IMR-90 (cell line): ENCODE data around the gene FBH1. TPM values are rescaled to one million over a fixed set of nuclear protein-coding genes. Genes with fewer than 3 reads are reported as not detected.

Experiments
- ATAC-seq: fragments of 200-7000 bp; cut with Tn5 transposase; 2 replicates; pipeline ENCODE4 v1.9.1; 2020; ENCODE audit warnings: low read depth, mild to moderate bottlenecking, moderate library complexity
- BruUV-seq: library from RNA; stranded (reverse); fragments of 400-500 nt; replicated peaks from 2 replicates; lab custom pipeline; 2021; lab: Mats Ljungman, UMichigan
- CTCF ChIA-PET: fragments of 300-600 bp; formaldehyde crosslinking; extraction: SDS; loops from one replicate; lab custom pipeline; 2021; ENCODE audit warnings: antibody characterized with exemption; lab: Yijun Ruan, JAX
- POLR2A ChIA-PET: fragments of 300-600 bp; sonication (Branson Sonifier 250); formaldehyde crosslinking; loops from one replicate; lab custom pipeline; 2022; ENCODE audit warnings: antibody characterized with exemption; ENCODE audit not compliant: unreplicated experiment; lab: Charles Lee
- DNase-seq: peaks from one replicate; pipeline ENCODE4 v3.0.0; 2013
- H2AFZ ChIP-seq: replicated peaks from 2 replicates; pipeline ENCODE3; 2013; ENCODE audit warnings: low read length, mild to moderate bottlenecking; ENCODE audit not compliant: poor library complexity
- H2AK5ac ChIP-seq: 2 replicates; pipeline ENCODE4 v1.6.1; 2013; ENCODE audit warnings: low read depth, low read length, inconsistent platforms
- H2AK9ac ChIP-seq: replicated peaks from 2 replicates; pipeline ENCODE3; 2013; ENCODE audit warnings: mild to moderate bottlenecking, low read depth, low read length, moderate library complexity; ENCODE audit not compliant: poor library complexity
- H2BK120ac ChIP-seq: 2 replicates; pipeline ENCODE4 v1.6.1; 2013; ENCODE audit warnings: low read depth, low read length, inconsistent platforms
- H2BK15ac ChIP-seq: 3 replicates; pipeline ENCODE4 v1.6.1; 2013; ENCODE audit warnings: low read depth, low read length, inconsistent platforms
- H2BK20ac ChIP-seq: 2 replicates; pipeline ENCODE4 v1.6.1; 2013; ENCODE audit warnings: low read depth, mild to moderate bottlenecking, inconsistent platforms, low read length, moderate library complexity
- H2BK5ac ChIP-seq: 2 replicates; pipeline ENCODE4 v1.6.1; 2013; ENCODE audit warnings: mild to moderate bottlenecking, low read depth, low read length, inconsistent platforms; ENCODE audit not compliant: poor library complexity, severe bottlenecking
- H3K14ac ChIP-seq: replicated peaks from 2 replicates; pipeline ENCODE4 v1.6.1; 2013; ENCODE audit warnings: low read depth, low read length, inconsistent platforms
- H3K18ac ChIP-seq: 2 replicates; pipeline ENCODE4 v1.6.1; 2013; ENCODE audit warnings: low read depth, low read length, control low read depth
- H3K23ac ChIP-seq: 2 replicates; pipeline ENCODE4 v1.6.1; 2013; ENCODE audit warnings: low read depth, low read length, inconsistent platforms
- H3K27ac ChIP-seq: 2 replicates; pipeline ENCODE4 v1.5.1; 2013; ENCODE audit warnings: mild to moderate bottlenecking, control low read depth, low read length; ENCODE audit not compliant: insufficient read depth
- H3K27me3 ChIP-seq: 2 replicates; pipeline ENCODE4 v1.6.1; 2013; ENCODE audit warnings: low read length; ENCODE audit not compliant: control insufficient read depth, insufficient read depth
- H3K36me3 ChIP-seq: 2 replicates; pipeline ENCODE4 v1.6.1; 2013; ENCODE audit warnings: low read length, mixed read lengths; ENCODE audit not compliant: control insufficient read depth, insufficient read depth
- H3K4ac ChIP-seq: 2 replicates; pipeline ENCODE4 v1.6.1; 2013; ENCODE audit warnings: low read depth, low read length, inconsistent platforms
- H3K4me1 ChIP-seq: 2 replicates; pipeline ENCODE4 v1.6.1; 2013; ENCODE audit warnings: low read length, mixed read lengths; ENCODE audit not compliant: control insufficient read depth, insufficient read depth
- H3K4me2 ChIP-seq: 2 replicates; pipeline ENCODE4 v1.6.1; 2013; ENCODE audit warnings: low read depth, mild to moderate bottlenecking, control low read depth, low read length, moderate library complexity
- H3K4me3 ChIP-seq: 2 replicates; pipeline ENCODE4 v1.5.1; 2013; ENCODE audit warnings: low read depth, mild to moderate bottlenecking, control low read depth, low read length, moderate library complexity; ENCODE audit not compliant: insufficient read depth
- H3K56ac ChIP-seq: 2 replicates; pipeline ENCODE4 v1.6.1; 2013; ENCODE audit warnings: low read length, inconsistent platforms; ENCODE audit not compliant: insufficient read depth; ENCODE audit errors: extremely low read depth
- H3K79me1 ChIP-seq, 2 experiments: 2 replicates each; pipeline ENCODE4 v1.6.1; 2013; ENCODE audit warnings: low read length in 2 of 2, inconsistent platforms in 1 of 2, low read depth in 1 of 2
- H3K9ac ChIP-seq: 2 replicates; pipeline ENCODE4 v1.6.1; 2013; ENCODE audit warnings: low read depth, low read length, control low read depth
- H3K9me1 ChIP-seq: 2 replicates; pipeline ENCODE4 v1.6.1; 2013; ENCODE audit warnings: low read length, inconsistent platforms; ENCODE audit not compliant: insufficient read depth
- H3K9me3 ChIP-seq: 2 replicates; pipeline ENCODE4 v1.6.1; 2013; ENCODE audit warnings: low read length; ENCODE audit not compliant: control insufficient read depth, insufficient read depth
- H4K20me1 ChIP-seq: 2 replicates; pipeline ENCODE4 v1.6.1; 2013; ENCODE audit warnings: low read length, inconsistent platforms; ENCODE audit not compliant: insufficient read depth
- H4K5ac ChIP-seq: 2 replicates; pipeline ENCODE4 v1.6.1; 2013; ENCODE audit warnings: mild to moderate bottlenecking, low read depth, low read length, control low read depth
- H4K8ac ChIP-seq, 2 experiments: 2 replicates each; pipeline ENCODE4 v1.6.1; 2013; ENCODE audit warnings: low read depth in 2 of 2, low read length in 2 of 2, control low read depth in 1 of 2, inconsistent platforms in 1 of 2
- H4K91ac ChIP-seq: 2 replicates; pipeline ENCODE4 v1.6.1; 2013; ENCODE audit warnings: low read depth, low read length, inconsistent platforms; ENCODE audit not compliant: insufficient read depth
- CEBPB ChIP-seq: IDR thresholded peaks from 2 replicates; pipeline ENCODE4 v1.6.1; 2012; ENCODE audit warnings: low read depth, low read length, improper control_type of control experiment
- MAZ ChIP-seq: IDR thresholded peaks from 2 replicates; pipeline ENCODE4 v1.6.1; 2012; ENCODE audit warnings: low read depth, mild to moderate bottlenecking, low read length, improper control_type of control experiment, moderate library complexity, borderline replicate concordance
- RAD21 ChIP-seq: IDR thresholded peaks from 2 replicates; pipeline ENCODE4 v1.6.1; 2012; ENCODE audit warnings: low read length, improper control_type of control experiment
- WGBS, 2 experiments: methylation state at CpG; one replicate each; pipeline versions ENCODE4 v1.1.5 to v1.1.7; 2013; ENCODE audit warnings: missing lambda C conversion rate in 2 of 2; ENCODE audit not compliant: insufficient read length in 1 of 2; ENCODE audit errors: extremely low coverage in 2 of 2; 5-methylcytosine and 5-hydroxymethylcytosine counted together
- dilution Hi-C: fragments of 300-500 bp; cut with HindIII; formaldehyde crosslinking; loops from one replicate; pipeline ENCODE4 v1.14.3; 2018; ENCODE audit warnings: low sequenced_read_pairs; ENCODE audit not compliant: unreplicated experiment
- in situ Hi-C: fragments of 300-500 bp; cut with MboI; formaldehyde crosslinking; loops from 3 replicates; pipeline ENCODE4 v1.14.3; 2019; ENCODE audit warnings: low sequenced_read_pairs, inconsistent platforms, mixed read lengths
- intact Hi-C: fragments of 100-400 bp; cut with micrococcal nuclease; formaldehyde crosslinking; loops from 2 replicates; pipeline ENCODE4 v1.10.0; 2022
- polyA plus RNA-seq, 3 experiments: library from polyadenylated mRNA; depleted of rRNA; stranded (reverse); fragments of >200 nt; gene quantifications; 2 replicates each; pipeline ENCODE4 v1.2.3, GENCODE V29; 2012; ENCODE audit warnings: low replicate concordance in 1 of 3
- total RNA-seq: library from RNA; depleted of rRNA; stranded (reverse); fragments of >200 nt; gene quantifications from 2 replicates; pipeline ENCODE4 v1.2.3, GENCODE V29; 2012

Gene FBH1
- total and polyA plus RNA-seq, 2 of the 4 experiments (the other 2 are of a cell fraction) = 59.3 to 72.2 TPM

GRCh38 chr10:5970066-5970465, 80.0 kb downstream of the FBH1 start:
- Histone ChIP-seq H2BK20ac (no peak overlapping the region), H3K4me2 (no peak overlapping the region), H3K9me1 (peaks cover 6% of the 10 kb centered on the region; the same call in 1 of the 2 replicates), H2AFZ (no peak overlapping the region), H3K4ac (no peak overlapping the region), H4K91ac (no peak overlapping the region), H3K27ac (no peak overlapping the region), H3K9ac (no peak overlapping the region), H2BK120ac (no peak overlapping the region), H2AK5ac (no peak overlapping the region), H2BK15ac (no peak overlapping the region), H3K27me3 (no peaks in the 10 kb centered on the region), H3K79me1 (peaks cover 3 to 51% of the 10 kb centered on the region in 2 experiments; a peak in 2 of 4 replicates), H3K14ac (no peak overlapping the region), H4K5ac (no peak overlapping the region), H2AK9ac (no peak overlapping the region), H3K4me1 (peaks cover 2% of the 10 kb centered on the region; the same call in 1 of the 2 replicates), H3K23ac (no peak overlapping the region), H2BK5ac (no peak overlapping the region), H3K56ac (no peak overlapping the region), H4K20me1 (no peaks in the 10 kb centered on the region), H3K18ac (no peak overlapping the region), H3K36me3 (peaks cover 2% of the 10 kb centered on the region; the same call in 1 of the 2 replicates), H3K4me3 (no peak overlapping the region), H4K8ac (no peak overlapping the region), H3K9me3 (no peaks in the 10 kb centered on the region)
- intact Hi-C loops (no loop called here), in situ Hi-C loops (no loop called here), dilution Hi-C loops (no loop called here)
- DNase-seq = no peak
- whole genome bisulfite sequencing, 2 experiments = no CpG with 5 or more reads among the region's 2 CpGs
- ChIA-PET POLR2A (no interaction called here), CTCF (interaction anchor here (0.6 kb wide), 1 partner anchor 101 kb away, joined by 4 read pairs; no protein-coding TSS in a partner anchor)
- TF ChIP-seq RAD21 (no peak), MAZ (no peak), CEBPB (no peak)
- no peak for ATAC-seq
- BruUV-seq = no TSS peak
